Erythroblast (primary cell): ENCODE results near the gene ANO1.

Experiments used
- GATA1 ChIP-seq: IDR thresholded peaks from 2 replicates; pipeline ENCODE4 v1.6.1; 2011; ENCODE audit warnings: low read depth, mild to moderate bottlenecking, control low read depth, low read length, moderate library complexity
- POLR2A ChIP-seq: IDR thresholded peaks from 2 replicates; pipeline ENCODE4 v1.6.1; 2011; ENCODE audit warnings: mild to moderate bottlenecking, low read length

- no peak for TF ChIP-seq POLR2A
- TF ChIP-seq GATA1: no peak
Measured at GRCh38 chr11:70107756-70108155, 29.6 kb downstream of the ANO1 start.
